BE2C (cell line): ENCODE measurements around the gene STIL. TPM values are rescaled to one million over a fixed set of nuclear protein-coding genes. Genes with fewer than 3 reads are reported as not detected.
"Not testable (repeated sequence)": the region's sequence is repeated elsewhere in the genome, so short reads cannot be mapped to it uniquely, and the experiment has no call there.

Source experiments
- DNase-seq: peaks from one replicate; pipeline ENCODE4 v3.0.0-alpha.2; 2020
- H3K27me3 ChIP-seq: fragments of 250-450 bp; sonication (Bioruptor Pico); 2 replicates; pipeline ENCODE4 v1.5.1; 2020; ENCODE audit warnings: mild to moderate bottlenecking
- H3K36me3 ChIP-seq: fragments of 250-450 bp; sonication (Bioruptor Pico); 2 replicates; pipeline ENCODE4 v1.5.1; 2020; ENCODE audit warnings: mild to moderate bottlenecking
- H3K4me1 ChIP-seq: fragments of 250-450 bp; sonication (Bioruptor Pico); 2 replicates; pipeline ENCODE4 v1.5.1; 2020
- H3K4me3 ChIP-seq: 2 replicates; pipeline ENCODE4 v1.5.1; 2011; ENCODE audit warnings: low read depth, low read length
- H3K9me3 ChIP-seq: fragments of 250-450 bp; sonication (Bioruptor Pico); 2 replicates; pipeline ENCODE4 v1.5.1; 2020
- CTCF ChIP-seq: IDR thresholded peaks from 2 replicates; pipeline ENCODE4 v1.5.1; 2012; ENCODE audit warnings: mild to moderate bottlenecking, low read depth, low read length
- polyA plus RNA-seq: library from polyadenylated mRNA; unstranded; fragments of >200 nt; gene quantifications from one replicate; pipeline ENCODE4 v1.2.1, GENCODE V29; 2012; ENCODE audit warnings: low read depth, missing spikeins; ENCODE audit not compliant: insufficient read length, insufficient read depth

STIL gene
- 2.5 TPM for polyA plus RNA-seq

DNA sequence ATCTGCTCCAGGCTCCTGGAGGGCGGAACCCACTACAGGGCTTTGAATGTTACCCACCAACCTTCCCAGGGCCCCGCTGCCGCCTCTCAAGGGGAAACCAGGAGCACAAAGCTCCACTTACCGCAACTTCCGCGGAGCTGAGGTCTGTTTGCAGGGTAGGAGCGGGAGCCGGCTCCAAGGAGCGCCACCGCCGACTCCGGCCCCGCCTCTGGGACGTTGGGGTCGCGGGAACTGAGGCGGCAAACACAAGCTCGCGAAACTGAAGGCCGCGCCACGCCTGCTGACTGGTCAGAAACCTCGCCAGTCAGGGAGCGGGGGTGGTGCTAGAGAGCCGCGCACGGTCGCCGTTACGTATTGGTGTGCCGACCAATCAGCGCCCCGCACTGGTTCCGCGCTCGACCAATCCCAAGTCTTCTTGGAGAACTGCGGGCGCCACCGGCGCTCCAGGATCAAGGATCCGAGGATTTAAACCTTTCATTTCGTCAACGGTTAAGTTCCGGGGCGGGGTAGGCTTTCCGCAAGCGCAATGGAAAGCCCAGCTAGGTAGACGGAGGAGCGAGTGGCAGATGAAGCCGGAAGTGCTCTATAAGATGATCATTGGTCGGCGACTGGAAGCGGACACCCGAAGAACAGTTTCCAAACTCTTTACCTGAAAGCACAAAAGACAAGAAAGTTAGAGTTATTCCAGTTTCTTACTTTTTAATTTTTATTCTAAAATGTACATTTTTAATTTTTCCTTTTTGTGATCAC lies at the start of gene STIL:
TSS of gene STIL (minus strand) at position 233 of the 750 bp plus-strand sequence. CDS start 3,828 bp downstream, outside the sequence.
- Histone ChIP-seq H3K4me3 (peak within 1 kb of the TSS; percentile 92), H3K27me3 (no peaks in the 10 kb centered on the region), H3K36me3 (no peaks in the 10 kb centered on the region), H3K9me3 (no peaks in the 10 kb centered on the region), H3K4me1 (no peaks in the 10 kb centered on the region)
- no peak for TF ChIP-seq CTCF
- peak; percentile 95 for DNase-seq

GRCh38 chr1:47362828-47363227 lies 48.9 kb upstream of the STIL start:
- Histone ChIP-seq H3K36me3 (no peaks in the 10 kb centered on the region), H3K27me3 (no peaks in the 10 kb centered on the region), H3K4me1 (no peaks in the 10 kb centered on the region), H3K4me3 (no peak overlapping the region), H3K9me3 (no peaks in the 10 kb centered on the region)
- no peak for TF ChIP-seq CTCF
- no peak for DNase-seq

DNA sequence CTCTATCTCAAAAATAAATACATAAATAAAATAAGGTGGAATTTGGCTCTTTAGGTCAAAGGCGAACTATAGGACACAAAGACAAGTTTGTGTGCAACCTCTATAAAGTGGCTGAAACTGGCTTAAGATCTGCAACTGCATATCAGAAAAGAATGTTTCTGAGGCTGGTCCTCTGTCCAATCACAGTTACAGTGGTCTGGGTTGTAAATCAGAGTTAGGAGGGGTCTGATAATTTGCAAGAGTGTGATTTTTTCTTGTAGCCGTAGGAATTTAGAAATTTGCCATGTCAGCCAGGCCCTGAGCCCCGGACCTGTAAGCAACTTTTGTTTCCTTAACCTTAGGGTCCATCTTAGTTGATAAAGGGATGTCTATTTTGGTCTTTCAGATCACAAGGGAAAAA lies 47.4 kb upstream of the STIL start:
- DNase-seq: no peak
- H3K4me1 ChIP-seq: no peaks in the 10 kb centered on the region
- H3K36me3 ChIP-seq: no peaks in the 10 kb centered on the region
- no peaks in the 10 kb centered on the region for H3K27me3 ChIP-seq
- TF ChIP-seq CTCF: no peak
- no peak overlapping the region for H3K4me3 ChIP-seq
- no peaks in the 10 kb centered on the region for H3K9me3 ChIP-seq

DNA sequence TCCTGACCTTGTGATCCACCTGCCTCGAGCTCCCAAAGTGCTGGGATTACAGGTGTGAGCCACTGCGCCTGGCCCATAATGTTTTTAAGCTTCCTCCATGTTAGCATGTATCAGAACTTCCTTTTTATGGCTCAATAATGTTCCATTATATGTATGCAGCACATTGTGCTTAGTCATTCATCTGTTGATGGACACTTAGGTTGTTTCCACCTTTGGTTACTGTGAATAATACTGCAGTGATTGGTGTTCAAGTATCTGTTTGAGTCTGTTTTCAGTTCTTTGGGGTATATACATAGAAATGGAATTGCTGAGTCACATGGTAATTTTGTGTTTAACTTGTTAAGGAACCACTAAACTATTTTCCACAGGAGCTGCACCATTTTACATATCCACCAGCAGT lies 37.4 kb upstream of the STIL start:
- no peak for DNase-seq
- Histone ChIP-seq H3K9me3 (no peaks in the 10 kb centered on the region), H3K4me1 (no peaks in the 10 kb centered on the region), H3K36me3 (no peaks in the 10 kb centered on the region), H3K27me3 (no peaks in the 10 kb centered on the region), H3K4me3 (no peak overlapping the region)
- TF ChIP-seq CTCF: no peak

DNA sequence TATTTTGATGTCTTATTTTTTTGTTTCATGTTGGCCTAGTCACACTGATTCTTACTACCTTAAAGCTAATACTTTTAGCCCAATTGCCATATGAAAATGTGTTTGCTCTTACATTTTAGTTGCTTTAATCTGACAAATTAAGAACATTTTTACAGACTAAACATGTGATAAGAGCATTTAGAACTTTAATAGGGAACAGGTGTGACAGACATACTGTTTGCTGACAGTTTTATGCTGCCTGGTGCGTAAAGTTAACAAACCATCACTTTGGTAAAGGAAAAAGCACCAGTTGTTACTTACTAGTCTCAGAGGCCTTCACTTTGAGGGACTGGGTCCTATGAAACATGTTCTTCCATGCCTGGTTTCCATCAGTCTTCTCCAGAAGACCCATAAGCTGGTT lies 34.3 kb upstream of the STIL start:
- no peak for DNase-seq
- H3K9me3 ChIP-seq: no peaks in the 10 kb centered on the region
- no peaks in the 10 kb centered on the region for H3K4me1 ChIP-seq
- no peak for TF ChIP-seq CTCF
- H3K27me3 ChIP-seq: no peaks in the 10 kb centered on the region
- no peaks in the 10 kb centered on the region for H3K36me3 ChIP-seq
- no peak overlapping the region for H3K4me3 ChIP-seq

GRCh38 chr1:47347735-47348134 lies 33.8 kb upstream of the STIL start:
- H3K4me1 ChIP-seq: no peaks in the 10 kb centered on the region
- no peaks in the 10 kb centered on the region for H3K9me3 ChIP-seq
- no peak for DNase-seq
- no peaks in the 10 kb centered on the region for H3K27me3 ChIP-seq
- H3K36me3 ChIP-seq: no peaks in the 10 kb centered on the region
- H3K4me3 ChIP-seq: no peak overlapping the region
- TF ChIP-seq CTCF: no peak

GRCh38 chr1:47346979-47347378 lies 33.0 kb upstream of the STIL start:
- not testable (repeated sequence) for DNase-seq, H3K9me3 ChIP-seq

More at GRCh38 chr1:47346979-47347378, 33.0 kb upstream of the STIL start:
- not testable (repeated sequence) for H3K27me3 ChIP-seq, H3K4me3 ChIP-seq, H3K4me1 ChIP-seq, H3K36me3 ChIP-seq
